ENCODE data around the gene OR5AU1. TPM values are rescaled to one million over a fixed set of nuclear protein-coding genes. Genes with fewer than 3 reads are reported as not detected.
"Not testable (repeated sequence)": the region's sequence is repeated elsewhere in the genome, so short reads cannot be mapped to it uniquely, and the experiment has no call there.

Gene OR5AU1
- total RNA-seq, 1 donor from 2014 or later: not detected

DNA sequence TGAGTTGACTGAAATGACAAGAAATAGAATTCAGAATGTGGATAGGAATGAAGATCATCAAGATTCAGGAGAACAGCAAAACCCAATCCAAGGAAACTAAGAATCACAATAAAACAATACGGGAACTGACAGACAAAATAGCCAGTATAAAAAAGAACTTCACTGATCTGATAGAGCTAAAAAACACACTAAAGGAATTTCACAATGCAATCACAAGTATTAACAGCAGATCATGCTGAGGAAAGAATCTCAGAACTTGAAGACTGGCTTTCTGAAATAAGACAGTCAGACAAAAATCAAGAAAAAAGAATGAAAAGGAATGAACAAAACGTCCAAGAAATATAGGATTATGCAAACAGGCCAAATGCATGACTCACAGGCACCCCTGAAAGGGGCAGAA is 15.3 kb upstream of the OR5AU1 start:
- H3K36me3 ChIP-seq: no peaks in the 10 kb centered on the region
- TF ChIP-seq POLR2AphosphoS5 (IDR thresholded peaks at IDR 0.05; ENCODE audit: insufficient read depth in 1 of 2, low read depth in 1 of 2) (no peak), CTCF (IDR thresholded peaks at IDR 0.05) (no peak), POLR2A (IDR thresholded peaks at IDR 0.05) (no peak)
- H3K9me3 ChIP-seq: no peaks in the 10 kb centered on the region
- no peak overlapping the region for H3K4me3 ChIP-seq
- no peaks in the 10 kb centered on the region for H3K27me3 ChIP-seq
- DNase-seq (ENCODE audit: extremely low spot score in 2 of 2): no peak
- no peak overlapping the region for H3K27ac ChIP-seq
- intact Hi-C loops (cut with DNase I): no loop called here
- no peaks in the 10 kb centered on the region for H3K4me1 ChIP-seq

DNA sequence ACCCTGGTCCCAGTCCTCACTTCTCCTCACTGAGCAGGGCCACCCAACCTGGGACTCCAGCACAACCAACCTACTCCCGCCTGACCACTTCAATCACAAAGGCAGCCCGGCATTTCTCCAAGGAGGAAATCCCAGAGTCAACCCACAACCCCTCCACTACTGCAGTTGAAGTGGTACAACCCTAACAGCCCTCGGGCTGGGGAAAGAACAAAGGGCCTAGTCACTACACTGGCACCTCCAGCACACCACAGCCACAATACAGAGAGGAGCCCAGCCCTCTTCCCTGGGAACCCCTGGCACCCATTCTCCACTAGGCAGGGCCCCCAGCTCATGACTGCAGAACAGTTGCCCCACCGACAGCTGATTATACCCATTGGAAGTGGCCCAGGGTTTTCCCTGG is 13.7 kb upstream of the OR5AU1 start:
- Histone ChIP-seq H3K4me3 (no peak overlapping the region), H3K9me3 (no peaks in the 10 kb centered on the region), H3K27ac (no peak overlapping the region), H3K36me3 (no peaks in the 10 kb centered on the region), H3K4me1 (no peaks in the 10 kb centered on the region), H3K27me3 (no peaks in the 10 kb centered on the region)
- no peak for DNase-seq (ENCODE audit: extremely low spot score in 2 of 2)
- intact Hi-C loops (cut with DNase I): no loop called here
- TF ChIP-seq POLR2A (IDR thresholded peaks at IDR 0.05) (no peak), CTCF (IDR thresholded peaks at IDR 0.05) (no peak), POLR2AphosphoS5 (IDR thresholded peaks at IDR 0.05; ENCODE audit: insufficient read depth in 1 of 2, low read depth in 1 of 2) (no peak)

DNA sequence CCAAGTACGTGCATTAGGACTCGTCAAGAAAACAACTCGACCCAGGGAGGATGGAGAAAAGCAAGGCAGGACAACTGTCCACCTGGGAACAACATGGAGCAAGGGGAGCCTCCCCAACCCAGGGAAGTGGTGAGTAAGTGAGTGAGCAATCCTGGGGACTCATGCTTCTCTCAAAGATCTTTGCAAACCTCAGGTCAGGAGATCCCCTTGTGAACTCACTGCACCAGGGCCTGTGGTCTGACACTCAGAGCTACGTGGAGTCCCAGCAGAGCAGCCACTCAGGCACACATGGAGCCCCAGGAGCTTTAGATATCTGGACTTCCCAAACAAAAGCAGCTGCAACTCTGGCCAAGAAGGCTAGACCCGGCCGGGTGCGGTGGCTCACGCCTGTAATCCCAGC is 12.2 kb upstream of the OR5AU1 start:
- intact Hi-C loops (cut with DNase I): no loop called here
- Histone ChIP-seq H3K27me3 (no peaks in the 10 kb centered on the region), H3K9me3 (no peaks in the 10 kb centered on the region), H3K4me1 (no peaks in the 10 kb centered on the region), H3K4me3 (no peak overlapping the region), H3K36me3 (no peaks in the 10 kb centered on the region), H3K27ac (no peak overlapping the region)
- DNase-seq (ENCODE audit: extremely low spot score in 2 of 2): no peak
- TF ChIP-seq POLR2A (IDR thresholded peaks at IDR 0.05) (no peak), POLR2AphosphoS5 (IDR thresholded peaks at IDR 0.05; ENCODE audit: insufficient read depth in 1 of 2, low read depth in 1 of 2) (no peak), CTCF (IDR thresholded peaks at IDR 0.05) (no peak)

- H3K4me1 ChIP-seq; H3K27ac ChIP-seq; H3K9me3 ChIP-seq; H3K27me3 ChIP-seq; intact Hi-C loops (cut with DNase I); H3K36me3 ChIP-seq; H3K4me3 ChIP-seq; DNase-seq (ENCODE audit: extremely low spot score in 2 of 2): not testable (repeated sequence)
Measured at GRCh38 chr14:21165670-21166069, 9.8 kb upstream of the OR5AU1 start.

DNA sequence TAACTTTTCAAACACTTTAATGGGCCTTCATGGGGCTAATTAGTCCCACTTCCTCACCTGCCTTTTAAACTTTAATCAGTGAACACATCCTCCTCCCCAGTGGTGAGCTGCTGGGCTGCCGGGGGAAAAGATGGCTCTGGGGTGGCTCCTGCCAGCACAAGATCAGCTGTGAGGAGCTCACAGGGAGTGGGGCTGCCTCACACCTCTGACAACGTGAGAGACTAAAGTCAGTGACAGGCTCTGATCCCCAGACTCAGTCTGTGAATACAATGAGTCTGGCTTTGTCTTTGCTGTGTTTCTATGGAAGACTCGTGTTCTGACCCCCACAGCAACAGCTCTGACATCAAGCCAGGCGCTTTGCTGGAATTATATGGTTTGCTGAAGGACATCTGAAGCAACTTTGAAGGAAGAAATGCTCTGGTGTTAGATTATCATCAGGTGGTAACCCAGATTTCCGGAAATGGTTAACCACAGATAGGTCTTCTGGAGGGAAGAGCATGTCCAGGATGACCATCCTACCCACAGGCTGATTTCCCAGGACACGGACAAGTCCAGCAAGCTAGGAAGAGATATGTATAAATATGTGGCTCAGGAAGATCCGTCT is 9.2 kb upstream of the OR5AU1 start:
- H3K27me3 ChIP-seq; H3K4me3 ChIP-seq; intact Hi-C loops (cut with DNase I); H3K9me3 ChIP-seq; H3K36me3 ChIP-seq; H3K4me1 ChIP-seq; H3K27ac ChIP-seq; DNase-seq (ENCODE audit: extremely low spot score in 2 of 2): not testable (repeated sequence)

GRCh38 chr14:21163871-21164291 is 8.0 kb upstream of the OR5AU1 start:
- intact Hi-C loops (cut with DNase I): no loop called here
- DNase-seq (ENCODE audit: extremely low spot score in 2 of 2): no peak

More at GRCh38 chr14:21163871-21164291, 8.0 kb upstream of the OR5AU1 start:
- Histone ChIP-seq H3K4me1 (no peaks in the 10 kb centered on the region), H3K9me3 (no peaks in the 10 kb centered on the region), H3K27me3 (no peaks in the 10 kb centered on the region), H3K36me3 (no peaks in the 10 kb centered on the region), H3K4me3 (no peak overlapping the region), H3K27ac (no peak overlapping the region)
- no peak for TF ChIP-seq POLR2AphosphoS5 (IDR thresholded peaks at IDR 0.05; ENCODE audit: insufficient read depth in 1 of 2, low read depth in 1 of 2)
- no peak for TF ChIP-seq CTCF (IDR thresholded peaks at IDR 0.05)
- TF ChIP-seq POLR2A (IDR thresholded peaks at IDR 0.05): no peak

Data from vagina (tissue), 2 donors.